ENCODE data around the gene NPFF. TPM values are rescaled to one million over a fixed set of nuclear protein-coding genes. Genes with fewer than 3 reads are reported as not detected.

NPFF gene
- total RNA-seq, 1 experiment from 2014 or later = 0.59 TPM

DNA sequence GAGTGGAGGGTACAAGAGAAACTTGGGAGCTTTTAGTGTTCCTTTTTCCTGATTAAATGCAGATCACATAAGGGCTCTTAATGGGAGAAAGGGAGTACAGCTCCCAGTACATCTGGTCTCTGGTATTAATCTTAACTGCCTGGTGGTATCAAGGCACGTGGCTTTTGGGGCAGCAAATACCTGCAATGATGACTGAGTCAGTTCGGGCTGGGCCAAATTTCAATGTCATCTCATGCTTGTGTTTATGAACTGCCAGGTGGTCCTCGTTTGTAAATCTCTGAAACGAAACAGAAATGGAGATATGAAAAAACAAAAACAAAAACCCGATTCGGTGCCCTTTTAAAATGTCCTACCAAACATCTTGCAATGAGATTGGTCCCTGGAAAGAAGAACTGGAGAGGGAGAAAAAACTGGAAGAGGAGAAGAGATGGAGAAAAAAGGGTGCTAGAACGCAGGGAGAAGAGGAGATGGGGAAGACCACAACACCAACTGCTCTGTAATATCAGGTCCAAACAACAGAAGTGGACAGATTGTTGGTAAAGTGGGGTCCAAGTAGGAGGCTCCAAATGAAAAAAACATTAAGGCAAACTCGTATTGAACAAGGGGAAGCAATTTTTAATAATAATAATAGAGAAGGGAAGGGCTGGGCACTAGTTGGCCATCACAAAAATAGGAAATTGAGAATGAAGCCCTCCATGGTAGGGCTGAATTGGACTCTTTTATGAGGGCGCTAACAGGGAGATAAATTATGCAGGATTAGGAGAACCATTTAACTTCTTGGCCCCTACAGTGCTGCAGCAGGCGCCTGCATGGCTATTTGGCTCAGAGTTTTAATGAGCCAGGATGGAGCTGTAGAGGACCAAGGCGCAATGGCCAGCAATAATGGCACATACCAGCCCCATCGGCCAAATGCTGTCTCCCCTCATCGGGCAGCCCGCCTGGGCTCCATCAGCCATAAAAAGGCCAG lies 45.4 kb upstream of the NPFF start:
- H3K27ac Mint-ChIP-seq = no peak overlapping the region
- ChIA-PET CTCF (interaction anchor here (0.9 to 2.4 kb wide), 3 partner anchors 9 to 194 kb away, joined by 3 to 21 read pairs (median 4); no protein-coding TSS in a partner anchor), POLR2A (no interaction called here)
- no peaks in the 10 kb centered on the region for H3K9me3 Mint-ChIP-seq
- 0 out of 2 replicates have a peak, but pooled peaks cover 6% of the 10 kb centered on the region for H3K4me1 Mint-ChIP-seq
- TF ChIP-seq ZNF317 (CRISPR knock-in tag; IDR thresholded peaks at IDR 0.05; ENCODE audit: borderline replicate concordance, low read depth) (no peak), ZNF512 (CRISPR knock-in tag; IDR thresholded peaks at IDR 0.05; ENCODE audit: borderline replicate concordance) (no peak), RELA (CRISPR knock-in tag; IDR thresholded peaks at IDR 0.05; ENCODE audit: borderline replicate concordance) (no peak), NR3C1 (CRISPR knock-in tag; conservative IDR thresholded peaks at IDR 0.05; ENCODE audit: low read depth) (no peak), STAT6 (CRISPR knock-in tag; conservative IDR thresholded peaks at IDR 0.05; ENCODE audit: low read depth) (no peak), GTF2I (CRISPR knock-in tag; conservative IDR thresholded peaks at IDR 0.05) (no peak), ZNF532 (CRISPR knock-in tag; IDR thresholded peaks at IDR 0.05; ENCODE audit: borderline replicate concordance) (no peak), GABPB1 (CRISPR knock-in tag; IDR thresholded peaks at IDR 0.05) (no peak), ZNF281 (CRISPR knock-in tag; IDR thresholded peaks at IDR 0.05) (no peak), CTCF (IDR thresholded peaks at IDR 0.05) (no peak), TEAD4 (CRISPR knock-in tag; IDR thresholded peaks at IDR 0.05) (no peak), PRDM15 (CRISPR knock-in tag; IDR thresholded peaks at IDR 0.05) (no peak)
- TF ChIP-seq, protein P1, sequence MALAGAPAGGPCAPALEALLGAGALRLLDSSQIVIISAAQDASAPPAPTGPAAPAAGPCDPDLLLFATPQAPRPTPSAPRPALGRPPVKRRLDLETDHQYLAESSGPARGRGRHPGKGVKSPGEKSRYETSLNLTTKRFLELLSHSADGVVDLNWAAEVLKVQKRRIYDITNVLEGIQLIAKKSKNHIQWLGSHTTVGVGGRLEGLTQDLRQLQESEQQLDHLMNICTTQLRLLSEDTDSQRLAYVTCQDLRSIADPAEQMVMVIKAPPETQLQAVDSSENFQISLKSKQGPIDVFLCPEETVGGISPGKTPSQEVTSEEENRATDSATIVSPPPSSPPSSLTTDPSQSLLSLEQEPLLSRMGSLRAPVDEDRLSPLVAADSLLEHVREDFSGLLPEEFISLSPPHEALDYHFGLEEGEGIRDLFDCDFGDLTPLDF (CRISPR knock-in tag; IDR thresholded peaks at IDR 0.05) = no peak
- H3K4me3 Mint-ChIP-seq = no peak overlapping the region
- H3K27me3 Mint-ChIP-seq (ENCODE audit: low read depth) = no peaks in the 10 kb centered on the region
- peaks cover 2% of the 10 kb centered on the region; the same call in 1 of the 2 replicates for H3K36me3 Mint-ChIP-seq
- no peak for DNase-seq (ENCODE audit: low spot score)
- no peak for ATAC-seq
